Stromal cell of bone marrow (primary cell): ENCODE results near the gene ZNF219.

Experiments
- DNase-seq: peaks from one replicate; pipeline ENCODE4 v3.0.0-alpha.2; 2012; ENCODE audit warnings: low read depth

The ZNF219 gene

GRCh38 chr14:21098076-21098891, at the start of gene ZNF219:
TSS of gene ZNF219 (minus strand) at chr14:21098655. CDS start at chr14:21093591, 5,064 bp downstream.
- DNase-seq, result peak; percentile 18

DNA sequence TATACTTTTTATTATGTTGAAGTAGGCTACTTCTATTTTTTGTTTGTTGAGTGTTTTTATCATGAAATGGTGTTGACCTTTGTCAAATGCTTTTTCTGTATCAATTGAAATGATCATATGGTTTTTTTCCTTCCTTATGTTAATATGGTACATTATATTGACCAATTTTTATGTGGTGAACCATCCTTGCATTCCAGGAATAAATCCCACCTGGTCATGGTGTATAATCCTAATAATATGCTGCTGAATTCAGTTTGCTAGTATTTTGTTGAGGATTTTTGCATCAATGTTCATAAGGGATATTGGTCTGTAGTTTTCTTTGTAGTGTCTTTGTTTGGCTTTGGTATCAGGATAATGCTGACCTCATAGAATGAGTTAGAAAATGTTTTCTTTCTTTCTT, 47.0 kb upstream of the ZNF219 start:
- no peak for DNase-seq

DNA sequence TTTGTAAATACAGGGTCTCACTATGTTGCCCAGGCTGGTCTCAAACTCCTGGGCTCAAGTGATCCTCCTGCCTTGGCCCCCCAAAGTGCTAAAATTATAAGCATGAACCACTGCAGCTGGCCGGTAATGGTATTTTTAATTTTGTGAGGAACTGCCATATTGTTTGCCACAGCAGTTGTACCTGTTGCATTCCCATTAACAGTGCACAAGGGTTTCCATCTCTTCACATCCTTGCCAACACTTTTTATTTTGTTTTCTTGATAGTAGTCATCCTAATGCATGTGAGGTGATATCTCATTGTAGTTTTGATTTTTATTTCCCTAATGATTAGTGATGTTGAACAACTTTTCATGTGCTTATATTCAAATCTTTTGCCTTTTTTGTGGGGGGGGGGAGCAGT, 43.9 kb upstream of the ZNF219 start:
- no peak for DNase-seq

- peak; percentile 3 for DNase-seq
Measured at GRCh38 chr14:21136024-21136423, 37.6 kb upstream of the ZNF219 start.

- no peak for DNase-seq
Measured at GRCh38 chr14:21133901-21134300, 35.4 kb upstream of the ZNF219 start.

DNA sequence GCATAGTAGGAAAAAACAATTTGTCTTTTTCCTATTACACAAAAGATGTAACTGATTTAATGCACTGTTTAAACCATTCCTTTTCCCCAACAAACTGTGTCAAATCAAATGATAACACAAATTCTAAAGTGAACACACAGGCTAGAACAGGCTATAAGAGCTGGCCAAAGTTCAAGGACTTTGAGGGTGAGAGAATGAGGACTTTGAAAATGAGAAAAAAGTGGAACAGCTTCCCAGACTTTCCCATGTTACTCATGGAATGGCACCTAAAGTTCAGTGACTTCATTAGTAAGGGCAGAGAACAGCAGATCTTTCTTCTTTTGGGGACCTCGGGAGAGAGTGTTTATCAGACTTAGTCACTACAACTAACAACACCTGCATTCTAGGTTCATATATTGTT, 25.0 kb upstream of the ZNF219 start:
- no peak for DNase-seq

- no peak for DNase-seq
Measured at GRCh38 chr14:21121122-21121521, 22.7 kb upstream of the ZNF219 start.

DNA sequence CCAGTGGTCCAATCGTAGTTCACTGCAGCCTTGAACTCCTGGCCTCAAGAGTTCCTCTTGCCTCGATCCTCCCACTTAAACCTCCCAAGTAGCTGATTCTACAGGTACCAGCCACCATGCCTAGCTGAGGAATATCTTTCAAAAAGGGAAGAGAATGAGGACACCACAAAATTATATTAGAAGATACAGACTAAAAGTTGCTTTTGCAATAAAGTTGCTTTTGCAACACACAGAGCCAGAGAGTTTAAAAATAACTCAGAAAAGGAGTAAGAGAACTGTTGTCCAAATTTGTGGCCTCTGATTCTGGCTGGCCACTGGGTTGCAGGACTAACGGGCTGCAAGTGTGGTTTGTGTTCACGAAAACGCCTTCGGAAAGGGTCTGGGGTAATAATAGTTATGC, 22.2 kb upstream of the ZNF219 start:
- no peak for DNase-seq

DNA sequence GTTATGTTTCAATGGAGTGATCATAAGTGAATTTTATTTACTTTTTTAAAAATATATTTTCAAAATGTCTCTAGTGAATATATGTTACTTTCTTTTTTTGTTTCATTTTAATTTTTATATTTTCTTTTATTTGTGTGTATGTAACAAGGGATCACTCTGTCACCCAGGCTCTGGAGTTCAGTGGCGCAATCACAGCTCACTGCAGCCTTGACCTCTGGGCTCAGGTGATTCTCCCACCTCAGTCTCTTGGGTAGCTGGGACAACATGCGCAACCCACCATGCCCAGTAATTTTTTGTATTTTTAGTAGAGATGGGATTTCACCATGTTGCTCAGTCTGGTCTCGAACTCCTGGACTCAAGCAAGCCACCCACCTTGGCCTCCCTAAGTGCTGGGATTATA, 20.5 kb upstream of the ZNF219 start:
- DNase-seq, result no peak

DNA sequence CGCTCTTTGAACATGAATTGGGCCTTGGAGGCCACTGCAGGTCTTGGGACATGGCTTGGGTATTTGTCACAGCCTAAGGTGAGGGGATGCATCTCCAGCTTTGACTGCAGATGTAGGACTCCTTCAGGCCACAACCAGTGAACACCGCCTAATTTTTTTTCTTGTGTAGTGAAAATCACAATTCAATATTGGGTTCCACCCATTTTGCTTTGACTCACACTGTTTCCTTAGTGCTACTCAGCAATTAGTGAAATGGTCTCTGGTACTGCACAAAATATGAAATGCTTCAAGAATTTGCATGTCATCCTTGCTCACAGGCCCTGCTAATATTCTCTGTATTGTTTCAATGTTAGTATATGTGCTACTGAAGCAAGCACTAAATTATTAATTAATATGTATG, 14.9 kb upstream of the ZNF219 start:
- DNase-seq, result no peak

- no peak for DNase-seq
Measured at GRCh38 chr14:21112255-21112654, 13.8 kb upstream of the ZNF219 start.

GRCh38 chr14:21109377-21110138, 11.1 kb upstream of the ZNF219 start:
- DNase-seq, result no peak

- DNase-seq, result no peak
Measured at GRCh38 chr14:21108791-21109190, 10.3 kb upstream of the ZNF219 start.

DNA sequence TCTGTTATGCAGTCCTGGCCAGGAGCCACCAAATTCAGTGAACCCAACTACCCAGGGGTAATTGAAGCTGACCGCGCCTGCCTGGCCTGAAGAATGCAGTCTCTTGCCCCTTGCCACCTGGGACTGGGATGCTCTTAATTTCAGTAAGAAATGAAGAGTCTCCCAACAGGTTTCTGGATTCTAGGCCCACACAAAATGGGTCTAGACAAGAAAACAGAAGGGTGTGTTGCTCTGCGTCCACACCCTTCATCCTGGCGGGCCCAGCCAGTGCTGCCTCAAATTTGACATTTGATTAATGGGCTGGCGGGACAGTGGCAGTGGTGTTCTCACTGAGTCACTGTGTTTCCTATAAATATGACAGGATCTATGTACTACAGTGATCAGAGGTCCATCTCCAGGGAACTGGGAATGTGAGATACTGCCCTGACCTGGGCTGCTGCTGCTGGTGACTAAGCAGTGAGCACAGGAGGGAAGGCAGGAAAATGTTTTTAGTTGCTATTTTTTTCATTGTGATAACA, 8.9 kb upstream of the ZNF219 start:
- peak; percentile 36 for DNase-seq

DNA sequence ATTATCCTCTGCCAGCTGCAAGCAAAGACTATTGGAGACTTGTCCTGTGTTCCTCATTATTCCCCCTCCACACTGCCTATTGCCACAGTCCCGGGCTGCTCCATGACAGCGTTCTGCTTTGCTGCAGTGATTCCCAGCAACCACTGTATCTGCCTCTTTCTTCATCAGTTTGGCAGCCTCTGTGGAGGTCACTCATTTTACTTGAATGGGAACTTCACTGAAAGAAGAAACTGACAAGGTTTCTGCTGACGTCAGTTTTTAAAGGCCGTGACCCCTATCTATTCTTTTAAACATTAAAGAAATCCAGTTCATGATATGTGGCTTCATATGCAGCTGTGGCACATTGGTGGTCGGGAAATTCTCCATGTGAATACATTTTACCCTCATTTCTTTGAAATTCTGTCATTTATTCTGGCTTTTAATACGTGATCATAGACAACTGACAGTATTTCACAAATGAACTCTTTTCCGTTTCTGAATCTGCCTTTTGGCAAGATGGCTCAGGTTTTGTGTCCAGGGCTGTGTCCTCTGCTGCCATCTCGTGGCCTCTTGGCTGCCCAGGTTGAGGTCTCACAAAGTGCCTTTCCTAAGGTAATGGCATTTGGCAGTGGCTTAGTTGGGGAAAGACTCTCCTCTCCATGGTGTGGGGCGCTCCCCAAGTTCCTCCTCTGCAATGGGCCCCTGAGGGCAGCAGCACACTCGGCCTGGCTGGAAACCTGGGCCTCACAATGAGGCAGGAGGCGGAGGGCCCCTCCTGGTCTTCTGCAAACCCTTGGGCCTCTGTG, 8.2 kb upstream of the ZNF219 start:
- peak; percentile 60 for DNase-seq

DNA sequence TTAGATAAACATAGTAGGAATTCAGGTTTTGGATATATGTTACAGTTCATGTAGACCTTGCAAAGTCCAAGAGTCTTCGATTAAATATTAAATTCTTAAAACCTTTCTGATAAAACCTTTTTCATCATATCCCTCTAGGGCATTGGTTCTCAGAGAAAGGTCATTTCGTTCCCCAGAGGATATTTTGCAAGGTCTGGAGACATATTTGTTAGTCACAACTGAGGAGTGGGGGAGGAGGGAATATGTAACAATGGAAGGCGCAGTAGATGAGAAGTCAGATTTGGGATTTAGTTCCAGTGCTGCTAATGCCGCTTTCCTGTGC, 7.7 kb upstream of the ZNF219 start:
- no peak for DNase-seq

DNA sequence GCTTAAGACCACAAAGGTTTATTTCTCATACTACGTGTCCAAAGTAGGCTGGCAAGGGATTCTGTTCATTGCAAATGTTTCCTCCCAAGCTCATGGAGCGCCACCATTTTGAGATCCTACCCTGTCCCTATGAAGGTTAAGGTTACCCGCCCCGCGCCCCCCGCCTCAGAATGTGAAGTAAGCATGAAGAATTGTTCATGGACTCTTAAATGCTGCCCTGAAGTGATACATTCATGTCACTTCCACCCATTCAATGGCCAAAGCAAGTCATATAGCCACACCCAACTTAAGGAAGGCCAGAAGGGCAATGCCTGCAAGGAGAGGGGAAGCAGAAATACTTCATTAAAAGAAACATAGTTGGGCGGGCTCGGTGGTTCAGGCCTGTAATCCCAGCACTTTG, 6.6 kb upstream of the ZNF219 start:
- DNase-seq, result no peak

DNA sequence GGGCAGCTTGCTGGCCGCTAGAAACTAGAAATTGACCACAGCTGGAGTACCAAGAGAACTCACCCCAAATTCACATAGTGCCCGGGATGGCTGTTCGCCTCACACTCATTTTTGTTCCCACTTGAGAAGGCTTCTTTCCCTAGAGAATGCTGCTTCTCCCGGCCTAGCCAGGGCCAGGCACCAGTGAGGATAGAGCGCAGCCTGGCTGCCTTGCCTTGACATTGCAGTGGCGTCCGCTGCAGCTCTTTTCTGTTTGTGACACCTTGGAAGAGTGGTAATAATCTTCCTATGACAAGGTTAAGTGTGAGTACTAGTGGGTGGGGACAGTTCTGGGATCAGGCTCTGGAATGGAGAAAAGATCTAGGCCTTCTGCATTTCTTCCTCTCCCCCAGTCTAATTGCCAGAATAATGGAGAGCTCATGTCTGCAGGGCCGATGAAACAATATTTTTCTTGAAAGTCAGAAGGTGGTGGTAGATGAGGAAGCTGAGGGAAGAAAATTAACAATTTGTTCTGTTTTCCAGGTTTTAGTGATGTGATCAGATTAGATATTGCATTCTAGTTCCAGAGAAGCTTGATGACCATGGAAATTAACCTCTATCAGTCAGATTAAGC, 6.1 kb upstream of the ZNF219 start:
- peak; percentile 68 for DNase-seq

GRCh38 chr14:21103710-21104447, 5.4 kb upstream of the ZNF219 start:
- DNase-seq, result peak; percentile 94

DNA sequence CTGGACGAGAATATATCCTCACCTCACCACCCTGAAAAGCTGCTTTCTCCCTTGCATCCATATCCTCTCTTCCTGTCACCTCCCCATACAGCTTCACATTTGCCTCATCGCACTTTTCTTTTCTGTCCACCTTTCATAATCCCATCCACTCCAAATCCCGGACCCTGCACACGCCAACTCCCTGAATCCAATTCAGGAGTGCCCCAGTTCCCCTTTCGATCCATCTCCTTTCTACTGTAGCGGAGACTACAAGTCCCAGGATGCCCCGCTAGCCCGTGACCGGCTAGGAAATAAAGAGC, 4.9 kb upstream of the ZNF219 start:
- no peak for DNase-seq

GRCh38 chr14:21102521-21103410, 4.3 kb upstream of the ZNF219 start:
- DNase-seq, result no peak
